ENCODE measurements around the gene OR4M1.
"Not testable (repeated sequence)": the region's sequence is repeated elsewhere in the genome, so short reads cannot be mapped to it uniquely, and the experiment has no call there.

The OR4M1 gene

DNA sequence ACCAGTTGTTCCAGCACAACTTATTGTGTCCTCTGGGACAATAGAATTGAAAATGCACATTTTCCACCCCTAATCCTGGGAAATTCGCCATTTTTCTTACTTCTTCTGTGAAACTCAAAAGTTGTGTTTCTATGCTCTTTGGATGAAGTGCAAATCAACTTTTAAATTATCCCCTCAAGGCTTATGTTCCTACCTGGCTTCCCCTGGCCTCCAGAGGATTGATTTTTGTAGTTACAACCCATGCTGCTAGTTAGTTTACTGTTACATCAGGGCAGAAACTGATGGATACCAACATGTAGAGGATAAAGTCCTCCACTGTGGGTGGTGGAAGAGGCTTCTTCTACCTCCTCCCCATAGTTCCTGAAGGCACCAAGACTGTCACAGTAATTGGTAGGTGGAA lies at the start of gene OR4M1:
Gene OR4M1, plus strand, starts transcription at position 301 of the 400 bp plus-strand sequence. CDS start 6,819 bp downstream, outside the sequence.
- not testable (repeated sequence) for DNase-seq

GRCh38 chr14:19729359-19729758 lies 43.9 kb upstream of the OR4M1 start:
- no peak for DNase-seq

DNA sequence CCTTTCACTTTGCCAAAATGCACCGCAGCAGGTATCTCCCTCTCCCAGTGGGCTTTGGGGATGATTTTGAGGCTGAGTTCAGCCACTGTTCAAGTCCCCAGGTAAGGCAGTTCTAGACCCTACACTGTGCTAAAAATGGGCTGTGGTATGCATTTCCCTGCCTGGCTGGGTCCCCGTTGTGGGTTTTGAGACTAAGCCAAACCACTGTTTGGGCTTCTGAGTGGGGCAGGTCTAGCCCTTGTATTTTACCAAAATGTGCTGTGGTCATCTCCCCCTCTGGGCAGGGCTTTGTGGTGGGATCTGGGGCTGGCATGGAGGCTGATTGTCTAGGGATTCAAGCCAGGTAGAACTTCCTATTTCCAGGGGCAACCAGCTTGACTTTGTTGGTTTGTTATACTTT lies 43.5 kb upstream of the OR4M1 start:
- DNase-seq, result no peak

DNA sequence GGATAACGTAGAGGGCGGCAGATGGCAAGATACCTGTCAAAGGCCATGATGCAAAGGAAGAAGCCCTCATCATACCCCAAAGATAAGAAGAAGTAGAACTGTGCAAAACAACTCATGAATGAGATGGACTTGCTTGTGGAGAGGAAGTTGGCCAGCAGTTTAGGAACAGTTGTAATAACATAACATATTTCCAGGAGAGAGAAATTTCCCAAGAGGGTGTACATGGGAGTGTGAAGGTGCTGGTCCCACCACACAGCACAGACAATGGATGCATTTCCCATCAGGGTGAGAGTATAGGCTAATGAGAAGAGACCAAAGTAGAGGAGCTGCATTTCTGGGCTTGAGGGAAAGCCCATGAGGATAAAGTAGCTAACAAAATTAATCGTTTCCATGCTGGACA lies 39.4 kb upstream of the OR4M1 start:
- DNase-seq, result not testable (repeated sequence)

GRCh38 chr14:19743256-19743655 lies 30.0 kb upstream of the OR4M1 start, which contains the start of gene OR4Q3:
TSS of gene OR4Q3 (plus strand) at chr14:19743571.
- DNase-seq, result no peak

GRCh38 chr14:19752316-19752715 lies 21.0 kb upstream of the OR4M1 start:
- DNase-seq, result not testable (repeated sequence)

DNA sequence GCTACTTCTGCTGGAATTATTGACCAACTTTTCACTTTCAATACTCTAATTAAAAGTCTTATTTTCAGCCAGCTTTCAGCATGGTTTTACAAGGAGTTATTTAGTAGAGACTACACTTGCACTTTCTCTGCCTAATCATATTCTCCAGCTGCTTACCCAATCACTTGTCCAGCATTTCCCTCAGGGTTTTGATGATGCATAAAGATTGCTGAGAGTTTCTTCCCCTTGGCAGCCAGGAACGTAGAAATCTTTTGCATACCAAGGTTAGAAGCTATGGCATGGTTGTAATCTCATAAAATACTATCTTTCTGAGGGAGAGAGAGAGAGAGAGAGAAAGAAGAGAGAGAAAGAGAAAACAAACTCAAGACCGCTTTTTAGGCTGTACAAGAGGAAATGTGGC lies 19.1 kb upstream of the OR4M1 start:
- no peak for DNase-seq

DNA sequence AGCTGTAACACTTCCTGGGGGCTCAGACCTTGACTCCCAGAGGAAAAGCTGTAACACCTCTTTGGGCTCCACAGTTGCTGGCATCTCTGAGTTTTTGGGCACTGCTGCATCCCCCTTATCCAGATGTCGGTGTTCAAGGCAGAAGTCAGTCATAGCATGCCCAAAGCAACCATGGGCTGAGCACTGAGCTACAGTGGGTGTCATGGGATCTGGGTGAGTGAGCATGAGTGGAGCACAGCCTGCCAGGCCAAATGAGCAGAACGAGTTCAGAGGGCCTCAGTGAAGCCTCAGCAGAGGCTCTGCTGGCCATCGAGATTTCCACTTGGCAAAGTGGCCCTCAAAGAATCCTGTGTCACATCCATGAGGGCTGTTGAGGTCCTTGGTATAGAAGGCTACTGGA lies 1.8 kb upstream of the OR4M1 start:
- not testable (repeated sequence) for DNase-seq

- DNase-seq, result no peak
Measured at GRCh38 chr14:19771895-19772430, 1.3 kb upstream of the OR4M1 start.

DNA sequence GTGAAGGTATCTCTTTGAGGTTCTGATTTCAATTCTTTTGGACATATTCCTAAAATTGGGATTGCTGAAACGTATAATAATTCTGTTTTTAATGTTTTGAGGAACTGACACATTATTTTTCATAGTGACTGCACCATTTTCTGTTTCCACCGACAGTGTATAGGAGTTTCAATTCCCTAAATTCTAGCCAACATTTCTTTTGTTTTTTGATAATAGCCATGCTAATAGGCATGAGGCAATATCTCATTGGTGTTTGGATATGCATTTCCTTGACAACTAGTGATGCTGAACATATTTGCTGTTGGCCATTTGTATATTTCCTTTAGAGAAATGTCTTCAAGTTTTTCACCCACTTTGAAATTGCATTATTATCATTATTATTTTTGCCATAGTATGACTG lies 850 bp upstream of the OR4M1 start:
- not testable (repeated sequence) for DNase-seq

DNA sequence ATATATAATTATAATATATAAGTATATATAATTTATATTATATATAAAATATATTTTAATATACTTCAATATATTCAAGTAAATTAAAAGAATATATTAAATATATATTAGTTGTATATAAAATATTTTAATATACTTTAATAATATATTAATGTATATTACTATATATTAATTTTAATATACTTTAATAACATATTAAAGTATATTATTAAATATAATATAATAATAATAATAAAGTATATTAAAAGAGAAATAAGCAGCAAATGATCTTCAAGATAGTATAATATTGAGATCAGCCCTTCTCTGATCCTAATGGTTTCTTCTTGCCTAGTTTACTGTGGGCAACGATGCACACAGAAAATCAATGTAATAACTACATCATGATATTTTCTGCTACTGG lies 2.3 kb downstream of the OR4M1 start:
- DNase-seq, result no peak

DNA sequence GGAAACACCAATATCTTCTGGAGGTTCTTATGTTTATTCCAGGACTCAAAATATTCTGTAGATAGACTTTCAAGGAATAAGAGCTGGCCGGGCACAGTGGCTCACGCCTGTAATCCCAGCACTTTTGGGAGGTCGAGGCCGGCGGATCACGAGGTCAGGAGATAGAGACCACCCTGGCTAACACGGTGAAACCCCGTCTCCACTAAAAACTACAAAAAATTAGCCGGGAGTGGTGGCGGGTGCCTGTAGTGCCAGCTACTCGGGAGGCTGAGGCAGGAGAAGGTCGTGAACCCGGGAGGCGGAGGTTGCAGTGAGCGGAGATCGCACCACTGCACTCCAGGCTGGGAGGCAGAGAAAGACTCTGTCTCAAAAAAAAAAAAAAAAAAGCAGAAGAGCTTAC lies 12.5 kb downstream of the OR4M1 start:
- not testable (repeated sequence) for DNase-seq

DNA sequence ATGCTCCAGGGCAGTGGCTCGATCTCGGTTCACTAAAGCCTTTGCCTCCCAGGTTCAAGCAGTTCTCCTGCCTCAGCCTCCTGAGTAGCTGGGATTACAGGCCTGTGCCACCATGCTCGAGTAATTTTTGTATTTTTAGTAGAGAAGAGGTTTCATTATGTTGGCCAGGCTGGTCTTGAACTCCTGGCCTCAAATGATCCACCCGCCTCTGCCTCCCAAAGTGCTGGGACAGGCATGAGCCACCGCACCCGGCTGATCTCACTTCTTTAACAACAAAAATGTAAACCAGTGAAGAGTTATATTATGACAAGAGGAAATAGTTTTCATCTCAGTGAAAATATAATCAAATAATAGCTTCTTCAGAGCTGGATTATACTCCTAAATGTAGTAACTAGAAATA lies 14.0 kb downstream of the OR4M1 start:
- DNase-seq, result not testable (repeated sequence)

GRCh38 chr14:19788150-19788549 lies 14.8 kb downstream of the OR4M1 start:
- DNase-seq, result not testable (repeated sequence)

- DNase-seq, result not testable (repeated sequence)
Measured at GRCh38 chr14:19796520-19797108, 23.3 kb downstream of the OR4M1 start.

- no peak for DNase-seq
Measured at GRCh38 chr14:19799880-19800279, 26.6 kb downstream of the OR4M1 start.

GRCh38 chr14:19800282-19801117 lies 27.2 kb downstream of the OR4M1 start:
- DNase-seq, result no peak

DNA sequence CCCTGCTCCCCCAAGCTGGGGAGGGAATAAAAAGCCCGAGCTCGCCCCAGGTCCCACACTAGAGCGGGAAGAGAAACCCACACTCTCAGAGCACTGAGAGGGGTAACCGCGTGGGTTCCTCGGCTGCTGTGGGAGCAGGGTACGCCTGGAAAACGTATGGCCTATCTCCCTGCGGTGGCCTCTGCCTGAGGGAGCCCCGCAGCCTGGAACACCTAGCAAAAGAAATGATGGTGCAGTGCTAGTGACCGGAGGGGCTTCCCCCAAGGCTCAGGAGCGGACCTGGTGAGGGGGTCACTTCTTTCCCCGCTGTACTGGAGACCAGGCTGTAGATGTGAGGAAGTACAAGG lies 27.8 kb downstream of the OR4M1 start:
- no peak for DNase-seq

DNA sequence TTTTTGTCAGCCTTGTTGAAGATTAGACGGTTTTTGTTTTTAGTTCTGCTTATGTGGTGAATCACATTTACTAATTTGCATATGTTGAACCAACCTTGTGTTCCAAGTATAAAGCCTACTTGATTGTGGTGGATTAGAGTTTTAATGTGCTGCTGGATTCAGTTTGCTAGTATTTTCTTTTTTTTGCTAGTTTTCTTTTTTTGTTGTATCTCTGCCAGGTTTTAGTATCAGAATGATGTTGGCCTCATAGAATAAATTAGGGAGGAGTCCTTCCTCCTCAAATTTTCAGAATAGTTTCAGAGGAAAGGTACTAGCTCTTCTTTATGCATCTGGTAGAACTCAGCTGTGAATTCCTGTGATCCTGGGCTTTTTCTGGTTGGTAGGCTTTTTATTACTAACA lies 30.2 kb downstream of the OR4M1 start, which contains the start of gene OR4N2:
Gene OR4N2, plus strand, starts transcription at position 301 of the 400 bp plus-strand sequence. CDS start 23,679 bp downstream, outside the sequence.
- not testable (repeated sequence) for DNase-seq

DNA sequence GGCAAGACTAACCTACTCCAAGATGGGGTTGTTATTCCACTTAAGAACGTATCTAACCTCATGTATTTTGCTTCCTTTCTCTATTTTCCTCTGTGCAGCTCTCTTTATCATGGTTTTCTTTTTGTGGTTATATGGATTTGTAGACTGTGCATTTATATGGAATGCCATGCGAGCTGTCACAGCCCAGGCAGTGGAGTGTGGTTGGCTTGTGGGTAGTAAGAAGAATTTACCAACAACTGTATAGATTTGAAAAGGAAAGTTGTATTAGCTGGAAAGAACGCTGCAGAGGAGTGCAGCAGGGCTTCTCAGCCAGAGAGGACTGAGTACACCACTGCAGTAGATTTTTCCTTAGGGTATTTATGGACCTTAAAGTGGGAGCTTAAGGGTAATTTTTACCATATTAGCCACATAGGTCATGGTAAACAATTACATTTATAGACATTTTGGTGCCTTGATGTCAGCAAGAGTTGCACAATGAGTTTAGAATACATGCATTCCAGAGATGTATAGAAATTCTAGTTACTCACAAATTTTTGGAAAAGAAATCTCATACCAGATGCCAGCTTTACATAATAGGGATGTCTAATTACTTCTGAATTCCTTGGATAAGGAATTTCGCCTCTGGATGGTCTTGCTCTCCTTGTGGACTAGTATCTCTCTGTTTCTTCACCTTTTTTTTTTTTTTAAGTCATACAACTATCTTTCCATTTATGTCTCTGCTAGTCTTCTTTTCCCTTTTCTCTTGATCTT lies 40.0 kb downstream of the OR4M1 start:
- DNase-seq, result not testable (repeated sequence)

DNA sequence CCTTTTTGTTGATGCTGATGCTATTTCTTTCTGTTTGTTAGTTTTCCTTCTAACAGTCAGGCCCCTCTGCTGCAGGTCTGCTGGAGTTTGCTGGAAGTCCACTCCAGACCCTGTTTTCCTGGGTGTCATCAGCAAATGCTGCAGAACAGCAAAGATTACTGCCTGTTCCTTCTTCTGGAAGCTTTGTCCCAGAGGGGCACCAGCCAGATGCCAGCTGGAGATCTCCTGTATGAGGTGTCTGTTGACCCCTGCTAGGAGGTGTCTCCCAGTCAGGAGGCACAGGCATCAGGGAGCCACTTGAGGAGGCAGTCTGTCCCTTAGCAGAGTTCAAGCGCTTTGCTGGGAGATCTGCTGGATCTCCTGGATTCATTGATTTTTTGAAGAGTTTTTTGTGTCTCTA lies 46.6 kb downstream of the OR4M1 start:
- DNase-seq, result not testable (repeated sequence)

DNA sequence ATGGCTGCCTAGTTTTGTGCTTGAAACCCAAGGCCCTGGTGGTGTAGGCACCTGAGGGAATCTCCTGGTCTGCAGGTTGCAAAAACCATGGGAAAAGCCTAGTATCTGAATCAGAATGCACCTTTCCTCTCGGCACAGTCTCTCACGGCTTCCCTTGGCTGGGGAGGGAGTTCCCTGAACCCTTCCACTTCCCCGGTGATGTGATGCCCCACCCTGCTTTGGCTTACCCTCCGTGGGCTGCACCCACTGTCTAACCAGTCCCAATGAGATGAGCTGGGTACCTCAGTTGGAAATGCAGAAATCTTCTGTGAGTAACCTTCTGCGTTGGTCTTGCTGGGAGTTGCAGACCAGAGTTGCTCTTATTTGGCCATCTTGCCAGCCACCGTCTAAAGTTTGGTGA lies 47.7 kb downstream of the OR4M1 start:
- DNase-seq, result not testable (repeated sequence)

- DNase-seq, result no peak
Measured at GRCh38 chr14:19823178-19823577, 49.9 kb downstream of the OR4M1 start.

All from fibroblast of upper back skin (primary cell).